EH (cell line): ENCODE data around the gene PTPN7.

Source experiments
- DNase-seq: peaks from one replicate; pipeline ENCODE4 v3.0.0-alpha.2; 2015; ENCODE audit warnings: low read depth

PTPN7 gene

DNA sequence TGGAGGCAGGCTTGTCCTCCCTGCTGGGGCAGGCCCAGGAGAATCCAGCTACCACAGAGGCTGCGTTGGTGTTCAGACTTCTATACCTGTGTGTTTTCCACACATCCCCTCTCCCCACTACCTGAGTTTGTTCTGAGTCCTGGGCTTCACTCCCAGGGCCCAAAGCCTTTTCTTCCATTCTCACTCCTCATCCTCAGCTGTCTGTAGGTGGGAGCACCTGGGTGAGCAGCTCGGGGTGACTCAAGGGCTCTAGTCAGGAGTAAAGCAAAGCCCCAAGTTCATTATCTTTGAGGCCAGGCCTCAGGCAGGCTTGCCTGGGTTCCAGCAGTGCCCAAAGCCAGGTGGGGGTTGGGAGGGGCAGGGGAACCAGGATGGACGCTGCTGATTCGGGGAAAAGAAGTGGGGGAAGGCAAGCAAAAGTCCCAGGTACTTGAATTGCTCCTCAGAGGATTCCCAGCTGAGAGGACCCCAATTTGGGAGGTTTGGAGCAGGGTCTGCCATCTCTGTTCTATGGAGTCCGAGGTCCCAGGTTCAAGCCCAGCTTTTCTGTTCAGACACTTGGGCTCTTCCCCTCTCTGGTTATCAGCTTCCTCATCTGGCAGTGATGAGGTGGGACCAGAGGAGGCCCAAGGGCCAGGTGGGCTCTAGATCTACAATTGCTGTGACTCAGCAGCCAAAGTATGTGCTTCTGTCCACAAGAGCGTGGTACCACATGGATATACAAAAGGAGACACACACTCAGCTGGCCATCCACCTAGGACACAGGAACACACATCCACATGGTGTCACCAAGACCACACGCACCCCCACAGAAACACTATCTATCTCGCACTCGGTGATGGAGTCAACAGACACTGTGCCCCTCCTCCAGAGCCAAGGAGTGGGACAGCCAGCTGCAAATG, 5.8 kb upstream of the PTPN7 start:
- no peak for DNase-seq

DNA sequence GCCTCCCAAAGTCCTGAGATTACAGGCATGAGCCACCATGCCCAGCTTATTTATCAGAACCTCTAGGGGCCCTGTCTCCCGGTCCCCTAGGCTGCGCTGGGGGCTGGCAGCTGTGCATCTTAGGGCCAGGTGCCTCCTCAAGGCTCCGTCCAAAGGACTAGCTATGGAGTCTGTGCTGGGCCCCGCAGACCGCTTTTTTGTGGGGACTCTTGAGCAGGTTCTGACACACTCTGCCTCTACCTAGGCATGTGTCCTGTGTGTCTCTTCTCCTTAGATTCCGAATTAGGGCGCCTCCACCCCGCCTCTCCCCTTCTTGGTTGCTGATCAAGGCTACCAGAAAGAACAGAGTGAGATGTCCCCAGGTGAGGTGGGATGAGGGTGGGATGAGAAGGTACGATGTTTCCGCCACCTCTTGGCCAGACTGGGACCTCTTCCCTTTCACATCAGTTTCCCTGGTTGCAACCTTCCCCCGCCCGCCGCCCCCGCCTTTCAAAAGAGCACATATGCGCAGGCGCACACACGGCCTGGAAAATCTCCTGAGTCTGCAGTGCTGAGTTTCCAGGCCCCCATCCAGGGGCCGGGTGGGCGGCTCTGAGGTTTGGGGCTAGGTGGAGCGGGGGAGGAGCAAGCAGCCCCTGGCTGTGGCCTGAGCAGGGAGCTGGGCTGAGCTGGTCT, 5.0 kb upstream of the PTPN7 start:
- no peak for DNase-seq

DNA sequence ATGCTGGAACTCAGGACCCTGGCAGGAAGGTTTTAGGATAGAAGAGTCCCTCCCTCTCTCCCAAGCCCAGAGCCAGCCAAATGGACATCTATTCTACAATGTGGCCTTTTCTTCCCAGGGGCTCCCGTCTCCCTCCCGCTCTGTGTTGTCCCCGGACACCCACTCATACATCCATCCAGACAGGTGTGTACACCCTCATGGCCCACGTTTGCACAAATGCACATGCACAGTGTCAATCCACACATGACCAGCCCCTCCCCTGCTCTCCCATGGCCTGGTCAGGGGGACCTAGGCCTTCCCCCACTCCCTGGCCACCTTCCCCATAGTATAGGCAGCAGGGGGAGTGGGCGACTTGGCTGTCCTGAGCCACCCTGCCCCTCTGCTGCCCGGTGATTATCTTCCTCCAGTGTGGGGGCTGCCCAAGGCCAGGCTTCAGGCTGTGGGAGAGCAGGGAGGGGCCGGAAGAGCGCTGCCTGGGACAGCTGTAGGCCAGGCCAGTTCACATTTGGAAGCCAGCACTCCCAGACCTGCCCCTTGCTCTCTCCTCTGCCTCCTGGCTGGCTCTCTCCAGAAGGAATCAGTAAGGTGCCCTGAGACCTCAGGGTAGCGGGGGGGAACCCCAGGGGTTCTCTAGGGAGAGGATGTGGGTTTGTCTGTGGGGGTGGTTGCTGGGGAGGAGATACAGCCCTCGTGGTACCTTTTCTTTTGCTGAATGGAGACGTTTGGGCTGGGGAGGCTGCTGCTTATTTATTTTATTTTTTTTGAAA, 4.1 kb upstream of the PTPN7 start:
- DNase-seq, result no peak

DNA sequence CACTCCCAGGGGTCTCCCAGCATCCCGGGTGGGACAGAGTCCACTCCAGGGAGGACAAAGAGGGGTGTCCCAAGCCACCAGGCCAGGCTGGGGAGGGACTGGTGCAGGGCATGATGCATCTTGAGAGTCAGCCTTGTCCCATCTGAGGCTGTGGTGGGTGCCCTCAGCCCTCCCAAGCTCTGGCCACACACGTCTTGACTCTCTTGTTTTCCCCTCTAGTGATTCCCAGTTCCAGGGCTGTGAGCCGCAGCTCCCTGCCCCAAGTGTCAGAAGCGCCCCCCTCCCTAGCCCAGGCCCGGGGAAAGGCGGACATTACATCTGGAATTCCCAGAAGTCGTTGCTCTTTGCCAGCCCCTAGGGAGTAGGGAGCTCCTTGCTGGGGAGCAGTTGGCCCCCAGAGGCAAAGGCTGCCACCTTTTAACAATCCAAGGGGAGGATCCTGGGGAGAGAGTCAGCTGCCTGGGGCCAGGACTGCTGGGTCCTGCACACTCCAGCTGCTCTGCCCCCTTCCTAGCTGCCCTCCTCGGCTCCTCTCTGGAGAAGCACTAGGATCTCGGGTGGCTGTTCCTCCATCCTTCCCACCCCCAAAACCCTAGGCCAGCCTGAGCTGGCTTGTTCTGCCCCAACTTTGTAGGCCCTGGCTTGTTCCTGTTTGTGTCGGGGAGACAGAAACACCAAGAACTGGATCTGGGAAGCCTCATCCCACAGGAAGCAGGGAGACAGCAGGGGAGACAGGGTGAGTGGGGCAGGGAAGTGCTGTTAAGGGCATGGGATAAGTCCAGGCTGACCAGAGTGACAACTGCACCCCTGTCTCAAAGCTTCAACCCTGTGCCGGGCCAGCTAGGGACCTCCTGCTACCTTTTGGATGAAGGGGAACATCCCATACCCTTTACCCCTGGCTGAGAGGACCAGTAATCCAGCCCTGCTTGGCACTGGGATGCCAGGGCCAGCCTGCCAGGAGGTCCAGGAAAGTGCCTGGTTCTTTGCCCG, 3.2 kb upstream of the PTPN7 start:
- DNase-seq, result no peak

DNA sequence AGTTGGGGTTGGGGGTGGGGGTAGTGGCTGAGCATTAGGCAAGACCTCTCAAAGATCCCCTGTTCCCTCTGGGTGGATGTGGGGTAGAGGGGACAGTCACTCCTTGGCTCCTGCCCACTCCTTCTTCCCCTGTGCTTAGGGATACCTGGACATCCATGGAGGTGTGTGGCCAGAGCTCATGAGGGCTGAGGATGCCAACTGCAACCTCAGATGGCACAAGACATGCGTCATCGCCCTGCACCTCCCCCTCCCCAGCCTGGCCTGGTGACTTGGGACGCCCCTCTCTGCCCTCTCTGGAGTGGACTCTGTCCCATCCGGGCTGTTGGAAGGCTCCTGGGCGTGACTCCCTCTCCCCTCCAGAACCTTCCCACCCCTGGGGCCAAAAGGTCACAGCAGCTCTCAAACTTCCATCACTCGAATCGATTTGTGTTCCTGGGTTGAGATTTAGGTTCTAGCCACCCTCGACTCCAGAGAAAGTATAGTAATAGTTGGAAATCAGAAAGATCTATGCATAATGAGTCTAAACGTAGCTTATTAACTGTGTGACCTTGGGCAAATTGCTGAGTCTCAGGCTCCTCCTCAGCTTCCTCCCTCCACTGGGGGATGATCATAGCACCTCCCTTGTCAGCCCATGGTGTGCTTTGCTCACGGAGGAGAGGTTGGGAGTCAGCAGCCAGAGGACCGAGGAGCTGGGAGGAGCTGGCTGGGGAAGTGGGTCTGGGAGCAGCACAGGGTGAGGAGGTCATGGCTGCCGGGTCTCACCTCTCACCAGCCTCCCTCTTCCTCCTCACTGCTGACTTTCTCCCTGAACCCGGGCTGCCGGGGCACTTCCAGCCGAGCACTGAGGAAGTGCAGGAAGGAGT, 2.2 kb upstream of the PTPN7 start:
- no peak for DNase-seq

DNA sequence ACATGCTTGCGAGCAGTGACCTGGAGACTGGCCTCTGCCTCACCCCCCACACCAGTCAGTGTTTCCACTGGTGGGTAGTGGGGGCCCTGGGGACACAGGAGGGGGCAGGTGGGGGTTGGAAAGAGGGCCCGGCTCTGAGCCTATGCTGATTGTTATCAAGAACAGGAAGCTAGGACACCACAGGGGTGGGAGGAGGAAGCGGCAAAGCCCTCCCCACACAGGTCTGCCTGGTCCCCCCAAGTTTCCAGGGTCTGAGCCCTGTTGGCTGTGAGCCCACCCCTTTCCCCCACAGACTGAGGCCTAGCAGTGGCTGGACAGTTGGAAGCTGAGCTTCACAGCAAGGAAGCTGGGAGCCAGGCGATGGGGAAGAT, 1.6 kb upstream of the PTPN7 start:
- no peak for DNase-seq

DNA sequence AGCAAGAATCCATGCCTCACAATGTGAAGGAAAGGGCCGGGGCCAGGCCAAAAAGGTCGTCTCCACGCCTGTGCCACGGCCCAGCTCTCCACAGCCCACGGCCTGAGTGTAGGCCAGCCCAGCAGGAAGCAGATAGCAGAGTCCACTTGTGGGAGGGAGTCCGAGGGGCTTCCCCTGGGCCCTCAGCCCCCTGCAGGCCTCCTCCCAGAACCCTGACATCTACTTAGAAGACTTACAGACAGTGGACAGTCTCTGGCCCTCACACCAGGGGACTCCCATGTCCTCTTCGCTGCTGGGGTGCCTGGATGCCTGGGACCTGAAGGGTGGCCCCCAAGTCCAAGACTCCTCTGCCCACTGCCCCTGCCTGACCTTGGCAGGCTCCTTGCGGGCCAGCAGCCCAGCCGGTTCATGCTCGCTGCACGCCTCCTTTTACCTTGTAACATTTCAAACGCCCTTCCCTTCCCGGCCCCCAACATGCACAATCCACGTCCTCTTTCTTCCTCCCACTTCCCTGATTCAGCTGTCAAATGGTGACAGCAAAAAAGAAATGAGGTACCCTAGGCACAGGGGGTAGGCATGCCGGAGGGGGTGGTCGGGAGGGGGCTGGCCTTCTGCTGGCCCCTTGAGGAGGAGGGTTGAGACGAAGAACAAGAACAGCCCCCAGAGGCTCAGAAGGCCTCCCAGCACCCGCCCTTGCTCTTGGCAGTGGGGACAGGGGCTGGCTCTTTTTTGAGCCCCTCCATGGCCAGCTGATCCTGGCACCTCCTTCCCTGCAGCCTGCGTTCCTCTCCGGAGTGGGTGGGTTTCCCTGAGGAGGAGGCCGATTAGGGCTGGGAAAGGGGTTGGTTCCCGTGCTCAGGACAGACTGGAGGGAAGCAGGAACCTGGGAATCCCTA, 997 bp upstream of the PTPN7 start:
- no peak for DNase-seq

DNA sequence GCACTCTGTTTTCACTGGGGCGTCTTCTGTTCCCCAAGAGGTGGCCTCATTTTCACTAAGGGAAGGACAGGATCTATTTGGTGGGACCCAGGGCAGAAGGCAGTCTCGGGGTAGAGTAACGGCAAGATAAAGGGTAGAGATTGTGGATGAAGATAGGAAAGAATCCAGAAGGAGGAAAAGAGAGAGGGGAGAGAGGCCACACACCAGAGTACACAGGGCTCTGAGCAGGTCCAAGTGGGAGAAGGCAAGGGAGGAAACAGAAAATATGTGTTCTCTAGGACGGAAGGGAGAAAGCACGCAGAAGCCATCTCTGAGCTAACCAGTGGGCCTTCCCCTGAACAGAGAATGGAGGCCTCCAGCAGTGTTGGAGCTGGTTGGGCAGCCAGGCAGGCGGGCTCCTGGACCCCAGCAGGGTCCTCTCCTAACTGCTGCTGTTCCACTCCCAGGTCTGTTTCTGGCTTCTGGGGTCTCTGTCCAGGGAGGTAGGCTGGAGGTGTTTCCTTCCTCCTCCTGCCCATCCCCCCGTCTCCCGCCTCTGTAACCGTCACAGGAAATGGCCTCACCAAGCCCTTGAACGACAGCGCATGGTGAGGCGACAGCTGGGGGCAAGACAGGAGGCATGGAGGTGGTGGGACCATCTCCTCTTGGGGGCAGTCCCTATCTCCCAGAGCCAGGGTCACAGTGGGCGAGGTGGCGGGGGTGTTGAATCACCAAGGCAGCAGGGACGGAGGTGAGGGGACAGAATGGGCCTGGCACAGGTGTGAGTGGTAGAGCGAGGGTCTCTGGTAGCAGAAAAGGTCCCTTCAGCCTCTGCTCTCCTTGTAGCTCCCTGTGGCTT, 649 bp downstream of the PTPN7 start:
- no peak for DNase-seq

DNA sequence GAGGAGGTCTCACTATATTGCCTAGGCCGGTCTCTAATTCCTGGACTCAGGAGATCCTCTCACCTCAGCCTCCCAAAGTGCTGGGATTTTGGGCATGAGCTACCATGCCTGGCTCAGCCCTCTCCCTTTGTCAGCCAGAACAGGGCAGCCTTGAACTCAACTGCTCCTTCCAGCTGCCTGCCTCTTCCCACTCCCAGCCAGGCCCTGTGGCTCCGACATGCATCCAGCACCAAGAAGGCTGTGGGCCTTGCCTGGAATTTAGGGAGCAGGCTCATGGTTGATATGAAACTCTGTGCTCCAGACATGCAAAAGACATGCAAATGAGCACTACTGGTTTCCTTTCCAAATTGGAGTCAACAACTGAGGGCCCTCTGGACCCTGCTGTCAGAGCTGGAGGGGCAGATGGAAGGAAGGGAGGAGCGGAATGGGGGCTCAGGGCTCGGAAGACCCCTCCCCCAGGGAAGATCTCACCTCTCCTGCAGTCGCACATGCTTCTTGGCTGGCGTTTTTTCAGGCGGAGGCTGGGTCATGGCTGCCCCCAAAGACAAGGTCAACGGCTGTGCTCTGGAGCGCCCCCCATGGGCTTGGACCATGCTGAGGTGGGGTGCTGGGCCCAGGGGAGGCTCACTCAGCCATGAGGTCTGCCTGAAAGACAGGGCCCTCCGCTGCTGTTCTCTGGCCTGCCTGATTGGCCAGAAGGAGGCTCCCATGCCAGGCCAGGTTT, 1.4 kb downstream of the PTPN7 start:
- DNase-seq, result no peak

DNA sequence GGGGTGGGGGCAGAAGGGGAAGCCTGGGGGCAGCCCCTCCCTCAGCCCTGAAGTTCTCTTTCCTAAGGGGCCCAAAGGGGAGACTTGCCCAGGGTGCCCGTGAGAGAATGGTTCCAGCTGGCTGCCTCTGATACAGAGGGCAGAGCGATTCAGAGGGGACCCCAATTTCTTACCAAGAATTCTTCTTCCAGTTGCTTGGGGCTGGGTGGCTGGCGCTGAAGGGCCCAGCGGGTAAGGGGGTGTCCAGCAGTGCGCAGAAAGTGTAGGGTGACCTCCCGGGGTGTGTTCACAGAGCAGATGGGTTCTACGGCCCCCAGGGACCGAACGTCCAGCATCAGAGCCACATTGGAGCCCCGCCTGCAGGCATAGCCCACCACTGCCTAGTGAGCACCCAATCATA, 2.5 kb downstream of the PTPN7 start:
- no peak for DNase-seq

DNA sequence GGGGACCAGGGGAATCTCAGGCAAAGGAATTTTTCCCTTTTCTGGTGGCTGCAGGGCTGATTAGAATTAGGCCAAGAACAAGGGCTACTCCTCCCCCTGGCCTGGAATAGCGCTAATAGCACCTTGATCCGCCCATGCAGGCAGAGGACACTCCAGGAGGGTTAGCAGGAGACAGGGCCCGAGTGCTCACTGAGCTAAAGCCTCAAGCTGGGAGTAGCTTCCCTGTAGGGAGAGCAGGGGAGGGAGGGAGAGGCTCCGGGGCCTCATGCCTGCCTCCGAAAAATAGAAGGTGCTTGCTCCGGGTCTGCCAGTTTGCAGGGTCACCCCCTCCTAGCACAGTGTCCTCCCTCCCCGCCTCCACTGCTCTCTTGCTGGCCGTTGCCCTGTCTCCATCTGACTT, 3.8 kb downstream of the PTPN7 start:
- no peak for DNase-seq

DNA sequence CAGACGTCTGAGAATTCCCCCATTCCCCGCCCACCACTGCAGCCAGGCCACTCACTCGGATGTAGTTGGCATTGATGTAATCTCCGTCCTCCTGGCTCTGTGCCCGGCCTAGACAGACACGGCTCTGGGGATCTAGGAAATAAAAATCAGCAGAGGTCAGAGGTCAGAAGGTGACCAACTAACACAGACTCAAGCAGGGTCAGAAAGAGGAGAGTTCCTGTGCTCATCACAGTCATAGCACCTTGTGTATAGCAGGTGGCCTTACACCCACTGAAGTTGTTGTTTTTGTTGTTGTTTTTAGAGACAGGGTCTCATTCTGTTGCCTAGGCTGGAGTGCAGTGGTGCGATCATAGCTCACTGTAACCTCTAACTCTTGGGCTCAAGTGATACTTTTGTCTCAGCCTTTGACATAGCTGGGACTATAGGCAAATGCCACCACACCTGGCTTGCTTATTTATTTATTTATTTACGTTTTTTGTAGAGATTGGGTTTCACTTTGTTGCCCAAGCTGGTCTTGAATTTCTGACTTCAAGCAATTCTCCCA, 4.9 kb downstream of the PTPN7 start:
- peak; percentile 41 for DNase-seq

DNA sequence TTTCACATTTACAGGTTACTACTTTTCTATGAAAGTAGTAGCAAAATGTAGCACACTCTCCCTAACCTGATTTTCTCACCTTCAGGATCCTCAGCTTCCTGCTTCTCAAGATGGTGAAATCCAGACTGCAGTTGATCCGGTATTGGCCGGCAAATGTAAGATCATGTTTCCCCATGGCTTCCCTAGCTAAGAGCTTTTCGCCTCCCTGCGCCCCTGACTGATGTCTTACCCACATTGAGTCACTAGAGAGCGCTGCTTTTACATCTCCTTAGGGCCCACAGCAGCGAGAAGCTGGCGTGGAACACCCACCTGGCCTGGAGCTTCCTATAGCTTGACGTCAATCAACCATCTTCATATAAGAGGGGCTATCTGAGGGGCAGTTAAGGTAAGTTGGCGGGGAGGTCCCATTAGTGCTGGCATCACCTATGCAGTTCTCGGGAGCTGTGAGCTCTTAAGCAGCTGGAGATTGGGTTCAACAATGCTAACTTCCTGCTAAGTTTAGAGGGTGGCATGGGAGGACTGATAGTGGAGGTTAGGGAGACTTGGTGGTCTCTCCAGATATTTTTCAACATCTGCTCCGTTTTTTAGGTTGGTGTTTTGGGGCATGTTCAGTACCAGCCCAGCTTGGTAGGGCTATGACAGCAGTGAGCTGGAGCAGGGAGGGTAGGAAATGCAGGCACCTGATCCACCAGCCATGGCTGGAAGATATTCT, 5.5 kb downstream of the PTPN7 start:
- peak; percentile 54 for DNase-seq

DNA sequence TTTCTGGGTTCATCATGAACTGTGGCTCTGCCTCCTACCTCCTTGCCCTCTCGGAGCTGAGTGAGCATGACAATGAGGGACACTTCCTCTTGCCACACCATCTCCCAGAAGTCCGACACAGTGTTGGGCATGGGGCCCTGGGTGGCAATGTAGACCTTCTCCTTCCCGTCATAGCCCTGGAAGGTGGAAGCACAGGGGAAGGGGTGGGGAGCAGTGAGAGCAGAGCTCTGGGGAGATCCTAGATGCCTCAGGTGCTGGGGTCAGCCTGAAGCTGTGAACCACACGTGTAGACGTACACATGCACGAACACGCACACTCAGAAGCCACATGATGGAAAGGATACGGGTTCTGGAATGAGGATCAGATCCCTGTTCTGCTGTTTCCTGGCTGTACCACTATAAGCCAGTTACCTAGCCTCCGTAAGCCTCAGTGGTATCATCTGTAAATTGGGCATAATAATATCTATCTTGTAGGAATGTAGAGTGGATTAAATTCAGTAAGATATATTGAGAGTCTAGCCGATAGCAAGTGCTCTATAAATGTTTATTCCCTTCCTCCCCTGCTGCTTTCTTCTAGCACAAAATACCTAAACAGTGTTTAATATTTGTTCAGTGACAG, 6.1 kb downstream of the PTPN7 start:
- DNase-seq, result no peak

DNA sequence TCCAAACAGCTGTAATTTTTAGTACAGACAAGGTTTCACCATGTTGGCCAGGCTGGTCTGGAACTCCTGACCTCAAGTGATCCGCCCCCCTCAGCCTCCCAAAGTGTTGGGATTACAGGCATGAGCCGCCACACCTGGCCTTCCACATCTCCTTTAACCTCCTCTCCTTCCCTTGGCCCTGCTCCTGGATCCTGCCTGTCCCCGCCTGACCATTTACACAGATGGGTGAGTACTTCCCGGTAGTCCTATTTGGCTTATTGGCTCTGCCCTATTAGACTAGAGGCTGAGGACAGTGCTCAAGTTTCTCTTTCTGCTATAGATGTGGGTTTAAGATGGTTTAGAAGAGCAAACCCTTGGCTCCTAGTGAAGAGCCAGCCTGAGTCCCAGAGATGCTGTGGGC, 7.1 kb downstream of the PTPN7 start:
- DNase-seq, result no peak

DNA sequence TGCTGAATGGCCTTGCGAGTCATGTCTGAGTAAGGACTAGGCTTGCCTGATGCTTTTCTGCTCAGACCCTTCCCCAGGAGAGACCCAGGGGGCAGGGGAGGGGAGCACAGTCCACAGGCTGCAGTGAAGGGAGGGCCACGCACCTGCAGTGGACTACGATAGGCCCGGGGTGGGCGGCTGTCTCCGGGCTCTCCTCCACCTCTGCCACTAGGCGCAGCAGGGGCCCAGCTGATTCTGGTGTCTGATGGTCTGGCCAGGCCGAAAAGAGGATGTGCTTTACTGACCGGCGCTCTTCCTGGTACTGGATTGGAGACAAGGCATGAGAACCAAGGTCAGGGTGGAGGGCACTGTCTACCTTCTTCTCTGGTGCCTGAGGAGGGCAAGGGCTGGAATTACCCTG, 8.0 kb downstream of the PTPN7 start:
- no peak for DNase-seq

DNA sequence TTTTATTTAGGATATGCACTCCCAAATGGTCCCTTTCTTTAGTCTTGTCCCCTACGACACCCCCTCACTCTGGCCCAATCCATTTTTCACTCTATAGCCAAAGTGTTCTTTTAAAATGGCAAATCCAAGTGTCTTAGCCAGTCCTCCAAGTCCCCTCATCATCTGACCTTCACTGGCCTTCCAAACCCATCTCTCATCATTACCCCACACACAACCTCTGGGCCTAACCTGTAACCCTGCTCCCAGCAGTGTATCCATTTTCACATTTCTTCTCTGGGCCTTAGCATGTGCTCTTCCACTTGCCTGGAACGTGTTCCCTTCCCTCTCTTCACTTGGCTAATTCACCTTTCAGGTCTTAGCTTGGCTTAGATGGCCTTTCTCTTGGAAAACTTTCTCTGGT, 9.4 kb downstream of the PTPN7 start:
- no peak for DNase-seq
